Measurements from ENCODE around the gene STING1. TPM values are rescaled to one million over a fixed set of nuclear protein-coding genes. Genes with fewer than 3 reads are reported as not detected.

STING1 gene
- total and polyA plus RNA-seq, 2 of the 13 experiments (the other 11 are each of a cell fraction or from before 2014, with no cell fraction given) = 1.3 to 4.4 TPM

DNA sequence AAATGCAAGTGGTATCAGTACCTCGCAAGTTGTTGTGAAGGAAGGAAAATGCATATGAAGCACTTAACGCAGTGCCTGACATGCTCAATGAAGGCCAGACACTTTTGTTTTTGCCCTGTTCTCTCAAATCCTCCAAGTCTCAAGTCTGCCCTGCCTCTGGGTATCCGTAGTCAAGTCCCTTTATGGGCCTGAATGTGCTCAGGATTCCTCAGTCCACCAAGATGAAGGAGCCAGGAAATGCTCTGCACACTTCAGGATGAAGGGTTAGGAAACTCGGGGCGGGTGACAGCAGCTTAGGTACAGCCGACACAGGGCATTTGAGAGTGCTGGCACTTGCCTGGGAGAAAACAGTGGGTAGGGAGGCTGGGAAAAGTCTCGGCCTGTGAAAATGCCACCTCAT is 21.4 kb downstream of the STING1 start:
- Histone ChIP-seq H2AFZ (ENCODE audit: low read length) (no peak overlapping the region), H3K4me3 (replicated peaks in 1 of 3; ENCODE audit: insufficient read depth in 1 of 3, low read depth in 2 of 3, low read length in 3 of 3) (no peak overlapping the region), H3K27me3 (ENCODE audit: control insufficient read depth in 1 of 2, insufficient read depth in 2 of 2, low read length in 2 of 2) (peaks cover 8 to 34% of the 10 kb centered on the region in 2 experiments), H3K4me1 (ENCODE audit: insufficient read depth, low read length) (peaks cover 41% of the 10 kb centered on the region), H3K9me3 (ENCODE audit: low read length) (no peaks in the 10 kb centered on the region), H3K36me3 (replicated peaks in 1 of 2; ENCODE audit: control insufficient read depth in 1 of 2, insufficient read depth in 2 of 2, low read length in 2 of 2) (no peaks in the 10 kb centered on the region), H3K79me2 (ENCODE audit: insufficient read depth, low read length) (no peaks in the 10 kb centered on the region), H4K20me1 (ENCODE audit: insufficient read depth, low read length) (no peaks in the 10 kb centered on the region), H3K9ac (ENCODE audit: insufficient read depth, low read depth, low read length) (no peak overlapping the region), H3K27ac (ENCODE audit: extremely low read length, insufficient read depth, low read length) (no peak overlapping the region), H3K4me2 (ENCODE audit: low read depth, low read length) (peak overlapping the region; percentile 1; the same call in 1 of the 2 replicates)
- no peak for DNase-seq (ENCODE audit: low spot score)
- no peak for FAIRE-seq
- POLR2A ChIA-PET = no interaction called here
- no TSS peak for BruUV-seq (replicated peaks)
- no peak for ATAC-seq
- 60% methylated on average over 7 of the region's 7 CpGs for WGBS (ENCODE audit: low lambda C conversion rate)
- intact Hi-C loops (cut with micrococcal nuclease; ENCODE audit: unreplicated experiment) (no loop called here), in situ Hi-C loops (cut with HindIII; ENCODE audit: extremely low pct_ligation_motif_present, low pct_unique_long_range_greater_than_20kb) (no loop called here)
- TF ChIP-seq, protein P1, sequence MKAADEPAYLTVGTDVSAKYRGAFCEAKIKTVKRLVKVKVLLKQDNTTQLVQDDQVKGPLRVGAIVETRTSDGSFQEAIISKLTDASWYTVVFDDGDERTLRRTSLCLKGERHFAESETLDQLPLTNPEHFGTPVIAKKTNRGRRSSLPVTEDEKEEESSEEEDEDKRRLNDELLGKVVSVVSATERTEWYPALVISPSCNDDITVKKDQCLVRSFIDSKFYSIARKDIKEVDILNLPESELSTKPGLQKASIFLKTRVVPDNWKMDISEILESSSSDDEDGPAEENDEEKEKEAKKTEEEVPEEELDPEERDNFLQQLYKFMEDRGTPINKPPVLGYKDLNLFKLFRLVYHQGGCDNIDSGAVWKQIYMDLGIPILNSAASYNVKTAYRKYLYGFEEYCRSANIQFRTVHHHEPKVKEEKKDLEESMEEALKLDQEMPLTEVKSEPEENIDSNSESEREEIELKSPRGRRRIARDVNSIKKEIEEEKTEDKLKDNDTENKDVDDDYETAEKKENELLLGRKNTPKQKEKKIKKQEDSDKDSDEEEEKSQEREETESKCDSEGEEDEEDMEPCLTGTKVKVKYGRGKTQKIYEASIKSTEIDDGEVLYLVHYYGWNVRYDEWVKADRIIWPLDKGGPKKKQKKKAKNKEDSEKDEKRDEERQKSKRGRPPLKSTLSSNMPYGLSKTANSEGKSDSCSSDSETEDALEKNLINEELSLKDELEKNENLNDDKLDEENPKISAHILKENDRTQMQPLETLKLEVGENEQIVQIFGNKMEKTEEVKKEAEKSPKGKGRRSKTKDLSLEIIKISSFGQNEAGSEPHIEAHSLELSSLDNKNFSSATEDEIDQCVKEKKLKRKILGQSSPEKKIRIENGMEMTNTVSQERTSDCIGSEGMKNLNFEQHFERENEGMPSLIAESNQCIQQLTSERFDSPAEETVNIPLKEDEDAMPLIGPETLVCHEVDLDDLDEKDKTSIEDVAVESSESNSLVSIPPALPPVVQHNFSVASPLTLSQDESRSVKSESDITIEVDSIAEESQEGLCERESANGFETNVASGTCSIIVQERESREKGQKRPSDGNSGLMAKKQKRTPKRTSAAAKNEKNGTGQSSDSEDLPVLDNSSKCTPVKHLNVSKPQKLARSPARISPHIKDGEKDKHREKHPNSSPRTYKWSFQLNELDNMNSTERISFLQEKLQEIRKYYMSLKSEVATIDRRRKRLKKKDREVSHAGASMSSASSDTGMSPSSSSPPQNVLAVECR (CRISPR knock-in tag; IDR thresholded peaks at IDR 0.05; ENCODE audit: borderline replicate concordance) = no peak
- TF ChIP-seq TOPORS (CRISPR knock-in tag; IDR thresholded peaks at IDR 0.05) = no peak
- no peak for TF ChIP-seq RARG (CRISPR knock-in tag; IDR thresholded peaks at IDR 0.05; ENCODE audit: low read depth)
- TF ChIP-seq TARDBP (CRISPR knock-in tag; IDR thresholded peaks at IDR 0.05) = no peak
- TF ChIP-seq ZNF44 (CRISPR knock-in tag; IDR thresholded peaks at IDR 0.05) = no peak
- TF ChIP-seq DPF2 (CRISPR knock-in tag; IDR thresholded peaks at IDR 0.05; ENCODE audit: borderline replicate concordance, low read depth) = no peak
- no peak for TF ChIP-seq FOXC1 (CRISPR knock-in tag; IDR thresholded peaks at IDR 0.05; ENCODE audit: borderline replicate concordance)
- TF ChIP-seq ZNF24 (IDR thresholded peaks at IDR 0.05) = no peak
- no peak for TF ChIP-seq KDM2A (CRISPR knock-in tag; IDR thresholded peaks at IDR 0.05; ENCODE audit: borderline replicate concordance, low read depth)
- TF ChIP-seq POLR2A (IDR thresholded peaks at IDR 0.05; ENCODE audit: insufficient read depth in 1 of 2, low read depth in 2 of 2, low read length in 2 of 2) = no peak
- no peak for TF ChIP-seq CCDC6 (CRISPR knock-in tag; IDR thresholded peaks at IDR 0.05)
- no peak for TF ChIP-seq ZNF329 (CRISPR knock-in tag; IDR thresholded peaks at IDR 0.05; ENCODE audit: low read depth)
- TF ChIP-seq JUNB (CRISPR knock-in tag; IDR thresholded peaks at IDR 0.05; ENCODE audit: borderline replicate concordance) = no peak
- no peak for TF ChIP-seq ZNF746 (CRISPR knock-in tag; IDR thresholded peaks at IDR 0.05)
- no peak for TF ChIP-seq CBX1 (IDR thresholded peaks at IDR 0.05; ENCODE audit: low read depth)
- TF ChIP-seq RBFOX2 (IDR thresholded peaks at IDR 0.05; ENCODE audit: low read depth, low read length) = no peak
- TF ChIP-seq, protein P2, sequence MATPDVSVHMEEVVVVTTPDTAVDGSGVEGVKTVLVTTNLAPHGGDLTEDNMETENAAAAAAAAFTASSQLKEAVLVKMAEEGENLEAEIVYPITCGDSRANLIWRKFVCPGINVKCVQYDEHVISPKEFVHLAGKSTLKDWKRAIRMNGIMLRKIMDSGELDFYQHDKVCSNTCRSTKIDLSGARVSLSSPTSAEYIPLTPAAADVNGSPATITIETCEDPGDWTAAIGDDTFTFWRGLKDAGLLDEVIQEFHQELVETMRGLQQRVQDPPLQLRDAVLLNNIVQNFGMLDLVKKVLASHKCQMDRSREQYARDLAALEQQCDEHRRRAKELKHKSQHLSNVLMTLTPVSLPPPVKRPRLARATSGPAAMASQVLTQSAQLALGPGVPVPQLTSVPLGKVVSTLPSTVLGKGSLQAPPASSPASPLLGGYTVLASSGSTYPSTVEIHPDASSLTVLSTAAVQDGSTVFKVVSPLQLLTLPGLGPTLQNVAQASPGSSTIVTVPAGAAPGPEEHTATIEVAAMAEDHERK (CRISPR knock-in tag; IDR thresholded peaks at IDR 0.05; ENCODE audit: low read depth) = no peak
- TF ChIP-seq ZNF672 (CRISPR knock-in tag; IDR thresholded peaks at IDR 0.05) = no peak
- CTCF ChIA-PET (ENCODE audit: low intra/inter-chr PET ratio, low total read pairs) = no interaction called here

Measured in HepG2 (cell line).